ENCODE data around the gene UST. TPM values are rescaled to one million over a fixed set of nuclear protein-coding genes. Genes with fewer than 3 reads are reported as not detected.

The UST gene
- total RNA-seq, 1 experiment from 2014 or later = 6.1 TPM

GRCh38 chr6:149045404-149045803 is 298.6 kb downstream of the UST start:
- ATAC-seq (peak; percentile 76), DNase-seq (ENCODE audit: low read depth, low spot score) (no peak)
- H3K9ac ChIP-seq (ENCODE audit: low read length) = no peak overlapping the region
- H3K9me3 ChIP-seq (ENCODE audit: control insufficient read depth in 1 of 2, insufficient read depth in 1 of 2, low read depth in 1 of 2, low read length in 2 of 2) = no peaks in the 10 kb centered on the region
- TF ChIP-seq SP1 (IDR thresholded peaks at IDR 0.05; ENCODE audit: low read depth) (no peak), CTCF (IDR thresholded peaks at IDR 0.05 in 2 of 3, conservative IDR thresholded peaks at IDR 0.05 in 1 of 3; ENCODE audit: borderline replicate concordance in 1 of 3, insufficient read depth in 1 of 3, low read depth in 2 of 3, low read length in 2 of 3) (peak in 2 of 3 experiments; percentile 20 to 26; a peak in 1 of 6 replicates)
- no peaks in the 10 kb centered on the region for H3K79me2 ChIP-seq (ENCODE audit: insufficient read depth, low read length)
- peaks cover 0 to 10% of the 10 kb centered on the region in 2 experiments; a peak in 2 of 4 replicates for H3K4me1 ChIP-seq (ENCODE audit: control insufficient read depth in 1 of 2, insufficient read depth in 2 of 2, low read length in 2 of 2)
- no peaks in the 10 kb centered on the region for H3K9me2 ChIP-seq (ENCODE audit: insufficient read depth)
- H2AFZ ChIP-seq (ENCODE audit: low read depth, low read length, poor library complexity, severe bottlenecking) = no peak overlapping the region
- POLR2A ChIA-PET = no interaction called here
- H3K27ac ChIP-seq (ENCODE audit: low read depth, low read length) = no peak overlapping the region
- H3K4me2 ChIP-seq (ENCODE audit: low read length) = no peak overlapping the region
- H4K20me1 ChIP-seq (ENCODE audit: insufficient read depth) = no peaks in the 10 kb centered on the region
- no peaks in the 10 kb centered on the region for H3K27me3 ChIP-seq (ENCODE audit: insufficient read depth, low read length)
- BruUV-seq (replicated peaks) = no TSS peak
- RAD21 ChIA-PET (ENCODE audit: low non-redundant PET in 1 of 2, low total read pairs in 2 of 2, uncharacterized antibody in 2 of 2, unreplicated experiment in 2 of 2) = no interaction called here
- CTCF ChIA-PET = interaction anchor here (1.1 to 1.6 kb wide), 4 partner anchors 14 to 386 kb away, joined by 3 to 8 read pairs (median 4); no protein-coding TSS in a partner anchor
- H3K36me3 ChIP-seq (ENCODE audit: control insufficient read depth in 1 of 2, insufficient read depth in 2 of 2, low read length in 2 of 2) = no peaks in the 10 kb centered on the region
- intact Hi-C loops (cut with micrococcal nuclease) = no loop called here
- H3K4me3 ChIP-seq (replicated peaks in 1 of 2; ENCODE audit: low read depth in 1 of 2, low read length in 2 of 2) = no peak overlapping the region

- Histone ChIP-seq H3K9me3 (ENCODE audit: control insufficient read depth in 1 of 2, insufficient read depth in 1 of 2, low read depth in 1 of 2, low read length in 2 of 2) (no peaks in the 10 kb centered on the region), H4K20me1 (ENCODE audit: insufficient read depth) (no peaks in the 10 kb centered on the region), H3K27me3 (ENCODE audit: insufficient read depth, low read length) (no peaks in the 10 kb centered on the region), H3K4me3 (replicated peaks in 1 of 2; ENCODE audit: low read depth in 1 of 2, low read length in 2 of 2) (no peak overlapping the region), H3K9ac (ENCODE audit: low read length) (no peak overlapping the region), H3K27ac (ENCODE audit: low read depth, low read length) (no peak overlapping the region), H2AFZ (ENCODE audit: low read depth, low read length, poor library complexity, severe bottlenecking) (no peak overlapping the region), H3K4me1 (ENCODE audit: control insufficient read depth in 1 of 2, insufficient read depth in 2 of 2, low read length in 2 of 2) (peaks cover 0 to 10% of the 10 kb centered on the region in 2 experiments; a peak in 2 of 4 replicates), H3K79me2 (ENCODE audit: insufficient read depth, low read length) (no peaks in the 10 kb centered on the region), H3K36me3 (ENCODE audit: control insufficient read depth in 1 of 2, insufficient read depth in 2 of 2, low read length in 2 of 2) (no peaks in the 10 kb centered on the region), H3K9me2 (ENCODE audit: insufficient read depth) (no peaks in the 10 kb centered on the region), H3K4me2 (ENCODE audit: low read length) (no peak overlapping the region)
- ATAC-seq (no peak), DNase-seq (ENCODE audit: low read depth, low spot score) (no peak)
- RAD21 ChIA-PET (ENCODE audit: low non-redundant PET in 1 of 2, low total read pairs in 2 of 2, uncharacterized antibody in 2 of 2, unreplicated experiment in 2 of 2) = no interaction called here
- no TSS peak for BruUV-seq (replicated peaks)
- intact Hi-C loops (cut with micrococcal nuclease) = no loop called here
- POLR2A ChIA-PET = no interaction called here
- CTCF ChIA-PET = interaction anchor here (0.6 to 1.6 kb wide), 6 partner anchors 15 to 468 kb away, joined by 3 to 8 read pairs (median 3); no protein-coding TSS in a partner anchor
- TF ChIP-seq CBX3 (IDR thresholded peaks at IDR 0.05; ENCODE audit: low read depth) = no peak
- no peak for TF ChIP-seq CTCF (IDR thresholded peaks at IDR 0.05 in 2 of 3, conservative IDR thresholded peaks at IDR 0.05 in 1 of 3; ENCODE audit: borderline replicate concordance in 1 of 3, insufficient read depth in 1 of 3, low read depth in 2 of 3, low read length in 2 of 3)
- no peak for TF ChIP-seq ZNF274 (IDR thresholded peaks at IDR 0.05; ENCODE audit: low read depth, low read length)
- TF ChIP-seq ELF1 (IDR thresholded peaks at IDR 0.05; ENCODE audit: borderline replicate concordance, low read depth) = no peak
- no peak for TF ChIP-seq JUND (IDR thresholded peaks at IDR 0.05)
- no peak for TF ChIP-seq RAD21 (IDR thresholded peaks at IDR 0.05; ENCODE audit: low read depth)
- TF ChIP-seq EZH2 (IDR thresholded peaks at IDR 0.05) = no peak
- no peak for TF ChIP-seq SRF (IDR thresholded peaks at IDR 0.05; ENCODE audit: low read depth)
- TF ChIP-seq POLR2A (IDR thresholded peaks at IDR 0.05; ENCODE audit: borderline replicate concordance, extremely low read depth, insufficient read depth, insufficient read length) = no peak
- TF ChIP-seq ZFX (IDR thresholded peaks at IDR 0.05) = no peak
- no peak for TF ChIP-seq EGR1 (IDR thresholded peaks at IDR 0.05; ENCODE audit: low read depth)
- TF ChIP-seq CEBPB (IDR thresholded peaks at IDR 0.05; ENCODE audit: low read depth) = no peak
- no peak for TF ChIP-seq TCF7L2 (IDR thresholded peaks at IDR 0.05; ENCODE audit: borderline replicate concordance, extremely low read depth, insufficient read depth, insufficient read length)
- TF ChIP-seq MAX (IDR thresholded peaks at IDR 0.05) = no peak
- no peak for TF ChIP-seq YY1 (IDR thresholded peaks at IDR 0.05; ENCODE audit: extremely low read depth, insufficient replicate concordance, low read depth, low read length)
- TF ChIP-seq POLR2AphosphoS5 (IDR thresholded peaks at IDR 0.05; ENCODE audit: low read depth, low read length) = no peak
These were observed 299.5 kb downstream of the UST start for GRCh38 chr6:149046164-149046821.
